GM18870 (cell line): ENCODE measurements around the gene CHRNA1.

ENCODE experiments used
- ATAC-seq: cut with Tn5 transposase; IDR thresholded peaks from one replicate; pipeline ENCODE4 v1.9.1; 2021; ENCODE audit warnings: moderate library complexity; ENCODE audit not compliant: unreplicated experiment

CHRNA1 gene

DNA sequence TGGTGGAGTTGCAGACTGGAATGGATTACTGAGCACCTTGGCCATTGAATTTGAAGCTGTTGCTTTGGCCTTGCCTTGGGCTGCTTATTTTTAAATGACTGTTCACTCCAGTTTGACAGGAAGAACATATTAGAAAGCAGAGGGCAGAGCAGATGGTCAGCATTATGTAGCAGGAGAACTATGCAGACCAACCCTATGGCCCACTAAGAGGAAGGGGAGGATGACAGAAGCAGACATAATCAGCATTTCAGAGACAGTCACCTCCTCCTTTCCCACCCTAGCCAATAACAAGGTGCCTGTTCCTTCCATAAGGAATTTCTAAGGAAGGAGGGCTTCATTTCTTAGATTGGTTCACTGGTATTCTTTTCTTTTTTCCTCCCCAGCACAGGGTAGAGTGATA is 2.4 kb downstream of the CHRNA1 start:
- no peak for ATAC-seq

DNA sequence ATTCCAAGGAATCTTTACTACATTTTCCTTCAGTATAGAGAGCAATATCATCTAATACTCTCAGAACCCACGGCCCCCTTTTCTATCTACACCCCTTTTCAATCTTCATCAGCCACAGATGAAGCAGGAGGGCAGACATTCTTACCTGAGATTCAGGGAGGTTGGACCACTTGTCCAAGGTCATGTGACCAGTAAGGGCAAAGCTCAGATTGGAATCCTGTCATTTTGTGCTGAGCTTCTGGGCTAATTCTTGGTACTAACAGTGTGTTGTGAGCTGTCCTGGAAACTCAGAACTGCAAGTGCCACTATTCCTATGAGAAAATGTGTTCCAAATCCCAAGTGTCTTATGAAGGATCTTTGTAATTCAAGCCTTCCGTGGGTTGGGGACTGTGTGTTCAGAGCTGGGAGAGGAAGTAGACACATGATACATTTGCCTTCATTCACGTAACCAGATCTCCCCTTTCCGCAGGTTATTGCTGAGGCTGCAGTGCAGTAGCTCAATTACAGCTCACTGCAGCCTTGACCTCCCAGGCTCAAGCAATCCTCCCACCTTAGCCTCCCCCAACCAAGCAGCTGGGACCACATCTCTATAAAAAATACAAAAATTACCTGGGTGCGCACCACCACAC is 3.3 kb downstream of the CHRNA1 start:
- no peak for ATAC-seq

DNA sequence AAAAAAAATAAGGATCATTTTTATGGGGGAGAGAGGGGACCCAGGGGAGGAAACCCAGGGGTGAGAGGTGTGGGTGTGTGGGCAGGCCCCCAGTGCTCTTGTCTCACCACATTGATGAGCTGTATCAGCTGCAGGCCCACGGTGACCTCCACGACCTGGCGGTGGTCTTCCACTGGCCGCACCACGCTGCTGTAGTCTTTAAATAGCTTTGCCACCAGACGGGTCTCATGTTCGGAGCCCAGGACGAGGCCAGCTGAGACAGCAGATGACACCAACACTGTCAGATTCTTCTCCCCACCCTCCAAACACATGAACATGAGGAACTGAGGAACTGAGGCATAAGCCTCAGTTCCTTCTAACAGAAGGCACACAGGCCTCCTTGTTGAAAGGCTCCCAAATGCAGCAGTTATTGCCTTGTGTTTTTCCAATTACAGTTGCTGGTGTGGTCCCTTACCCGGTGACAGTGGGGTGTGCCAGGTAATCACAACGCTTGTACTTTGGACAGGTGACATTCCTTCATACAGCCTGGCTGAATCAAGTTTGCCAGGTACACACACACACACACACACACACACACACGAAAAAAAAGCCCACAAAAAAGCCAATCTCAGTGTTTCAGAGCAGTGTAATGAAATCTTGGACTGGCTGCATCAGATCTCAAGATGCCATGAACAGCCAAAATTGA is 4.7 kb downstream of the CHRNA1 start:
- no peak for ATAC-seq

DNA sequence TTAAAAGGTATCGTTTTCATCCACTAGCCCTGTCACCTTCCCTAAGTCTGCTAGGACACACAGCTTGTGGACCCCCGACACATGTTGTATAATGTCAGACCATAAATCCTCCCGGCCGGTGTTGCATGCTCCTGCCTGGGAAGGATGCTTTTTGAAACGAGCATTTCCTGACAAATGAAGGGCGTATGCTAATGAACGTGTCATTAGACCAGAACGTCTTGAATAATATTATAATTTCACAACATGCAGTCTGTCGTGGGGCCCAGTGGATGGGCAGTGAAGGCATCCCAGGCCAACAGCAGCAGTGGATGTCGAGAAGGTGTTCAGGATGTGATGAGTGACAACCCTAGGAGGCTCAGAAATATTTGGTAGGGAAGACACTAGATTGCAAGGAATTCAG is 7.5 kb downstream of the CHRNA1 start:
- ATAC-seq, result no peak

DNA sequence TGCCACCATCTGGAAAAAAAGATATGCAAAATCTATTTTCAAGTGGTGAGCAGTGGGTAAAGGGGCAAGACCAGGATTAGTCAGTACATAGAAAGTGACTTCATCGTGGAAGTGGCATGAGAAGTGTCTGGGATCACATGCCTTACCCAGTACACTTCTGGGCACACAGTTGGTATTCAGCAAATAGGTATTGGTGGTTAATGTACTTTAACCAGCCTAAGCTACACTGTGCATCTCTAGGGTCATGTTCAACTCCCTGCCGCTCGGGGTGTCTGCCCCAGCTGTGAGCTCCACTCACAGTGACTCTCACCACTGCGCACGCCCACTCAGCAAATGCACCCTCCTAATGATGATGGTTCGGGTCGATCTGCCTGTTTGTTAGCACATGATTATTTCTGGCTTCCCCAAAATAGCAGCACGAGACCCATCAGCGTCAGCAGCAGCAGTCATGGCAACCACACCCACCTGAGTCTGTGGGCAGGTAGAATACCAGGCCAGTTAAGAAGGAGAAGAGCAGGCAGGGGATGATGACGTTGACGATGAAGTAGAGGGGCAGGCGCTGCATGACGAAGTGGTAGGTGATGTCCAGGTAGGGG is 11.1 kb downstream of the CHRNA1 start:
- peak; percentile 24 for ATAC-seq

DNA sequence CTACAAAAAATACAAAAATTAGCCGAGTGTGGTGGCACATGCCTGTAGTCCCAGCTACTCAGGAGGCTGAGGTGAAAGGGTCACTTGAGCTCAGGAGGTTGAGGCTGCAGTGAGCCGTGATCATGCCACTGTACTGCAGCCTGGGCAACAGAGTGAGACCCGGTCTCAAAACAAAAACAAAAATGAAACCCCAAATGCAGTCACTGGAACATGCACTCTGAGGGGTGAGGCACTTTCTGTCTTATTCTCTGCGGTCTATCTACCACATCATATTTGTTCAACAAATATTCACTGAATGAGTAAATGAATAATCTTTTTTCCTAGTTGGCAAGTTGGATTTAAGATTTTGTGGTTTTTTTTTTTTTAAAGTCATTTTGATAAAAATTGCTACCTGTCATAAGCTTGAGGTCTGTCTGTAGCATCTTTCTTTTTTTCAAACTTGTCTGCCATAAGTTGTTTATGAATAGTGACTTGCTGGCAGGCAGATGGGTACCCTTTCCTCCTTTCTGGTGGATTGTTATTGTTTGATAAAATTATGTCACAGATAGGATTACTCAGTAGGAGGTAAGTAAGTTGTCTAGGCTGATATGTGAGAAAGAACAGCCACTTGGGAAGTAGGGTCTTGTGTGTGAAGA is 11.8 kb downstream of the CHRNA1 start:
- peak; percentile 95 for ATAC-seq

DNA sequence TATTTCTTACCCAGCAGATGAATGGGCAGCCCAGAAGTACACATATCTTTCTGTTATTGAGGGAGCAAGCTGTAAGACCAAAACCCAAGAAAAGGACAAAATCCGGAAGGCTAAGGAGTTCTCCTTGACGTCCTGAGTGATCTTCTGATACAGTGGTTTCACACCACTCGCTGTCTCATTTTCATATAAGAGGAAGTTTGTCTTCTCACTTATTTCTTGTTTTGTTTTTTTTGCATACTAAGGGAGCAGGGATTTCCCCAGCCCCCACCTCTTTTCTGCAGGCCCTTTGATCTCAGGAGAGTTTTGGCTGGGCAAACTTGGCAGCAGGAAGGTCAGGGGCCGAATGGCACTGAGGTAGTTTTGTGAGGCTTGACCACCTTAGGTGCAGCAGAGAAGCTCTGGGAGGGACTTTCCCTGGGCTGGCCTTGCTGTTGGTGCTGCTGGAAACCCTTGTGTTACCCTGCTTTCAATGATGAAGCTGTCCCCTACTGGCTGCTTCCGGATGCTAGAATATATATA is 13.3 kb downstream of the CHRNA1 start:
- ATAC-seq, result peak; percentile 38

DNA sequence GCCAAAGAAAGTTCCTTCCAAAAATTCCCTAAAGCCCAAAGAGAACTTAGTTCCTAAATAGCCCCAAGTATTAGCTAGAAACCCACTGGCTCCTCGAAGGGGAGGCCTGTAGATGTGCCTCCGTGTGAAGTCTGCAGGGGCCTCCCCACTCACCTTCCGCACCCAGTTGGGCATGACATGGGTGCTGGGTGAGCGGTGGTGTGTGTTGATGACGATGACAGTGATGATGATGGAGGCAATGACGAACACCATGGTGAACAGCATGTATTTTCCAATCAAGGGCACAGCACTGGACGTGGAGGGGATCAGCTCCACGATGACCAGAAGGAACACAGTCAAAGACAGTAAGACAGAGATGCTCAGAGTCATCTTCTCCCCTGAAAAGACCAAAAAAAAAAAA is 14.5 kb downstream of the CHRNA1 start:
- no peak for ATAC-seq

DNA sequence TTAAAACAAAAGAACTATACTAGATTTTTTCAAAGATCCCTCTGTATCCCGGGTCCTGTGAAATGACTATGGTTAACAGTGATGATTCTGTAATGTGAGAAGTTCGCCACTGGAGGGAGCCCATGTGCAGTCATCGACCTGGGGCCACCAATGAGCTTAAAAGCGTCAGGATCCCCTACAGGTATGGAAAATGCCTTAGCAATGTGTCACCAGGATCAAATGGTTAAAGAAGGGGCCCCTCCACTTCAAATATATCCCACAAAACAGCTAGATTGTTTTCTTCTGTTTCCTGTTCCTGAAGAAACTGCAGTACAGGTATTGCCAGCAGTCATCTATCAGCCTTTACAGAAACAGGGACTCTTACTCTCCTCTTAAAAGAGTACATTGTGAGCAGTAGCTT is 15.3 kb downstream of the CHRNA1 start:
- no peak for ATAC-seq

DNA sequence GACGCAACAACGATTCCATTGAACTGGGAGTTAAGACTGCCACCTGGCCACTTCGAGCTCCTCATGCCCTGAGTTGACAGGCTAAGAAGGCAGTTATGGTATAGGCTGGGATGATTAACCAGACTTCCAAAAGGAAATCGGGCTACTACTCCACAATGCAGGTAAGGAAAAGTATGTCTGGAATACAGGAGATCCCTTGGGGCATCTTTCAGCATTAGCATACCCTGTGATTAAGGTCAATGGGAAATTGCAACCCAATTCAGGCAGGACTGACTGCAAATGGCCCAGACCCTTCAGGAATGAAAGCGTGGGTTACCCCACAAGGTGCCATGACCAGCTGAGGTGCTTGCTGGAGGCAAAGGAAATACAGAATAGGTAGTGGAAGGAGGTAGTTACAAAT is 19.1 kb downstream of the CHRNA1 start:
- no peak for ATAC-seq

DNA sequence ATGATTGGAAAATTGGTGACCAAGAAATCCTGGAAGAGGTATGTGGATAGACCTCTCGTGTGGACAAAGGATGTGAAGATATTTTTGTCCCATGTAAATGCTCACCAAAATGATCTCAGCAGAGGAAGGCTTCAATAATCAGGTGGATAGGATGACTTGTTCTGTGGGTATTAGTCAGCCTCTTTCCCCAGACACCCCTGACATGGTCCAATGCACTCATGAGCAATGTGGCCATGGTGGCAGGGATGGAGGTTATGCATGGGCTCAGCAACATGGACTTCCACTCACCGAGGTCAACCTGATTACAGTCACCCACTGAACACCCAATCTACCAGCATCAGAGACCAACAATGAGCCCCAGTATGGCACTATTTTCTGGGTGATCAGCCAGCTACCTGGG is 20.2 kb downstream of the CHRNA1 start:
- ATAC-seq, result no peak

DNA sequence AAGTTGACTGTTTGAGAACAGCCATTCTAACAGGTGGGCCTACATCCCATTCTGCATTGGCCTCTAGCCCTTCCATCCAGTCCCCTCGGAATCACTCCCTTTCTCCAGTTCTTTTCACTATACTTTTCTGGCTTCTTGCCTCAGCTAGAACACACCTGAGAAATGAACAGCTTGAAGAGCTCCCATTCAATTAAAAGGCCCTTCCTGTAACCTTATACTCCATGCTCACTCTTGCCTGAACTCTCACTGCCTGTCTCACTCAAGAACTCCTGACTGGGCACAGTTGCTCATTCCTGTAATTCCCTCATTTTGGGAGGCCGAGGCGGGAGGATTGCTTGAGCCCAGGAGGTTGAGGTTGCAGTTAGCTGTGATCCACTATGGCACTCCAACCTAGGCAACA is 23.6 kb downstream of the CHRNA1 start:
- ATAC-seq, result no peak

DNA sequence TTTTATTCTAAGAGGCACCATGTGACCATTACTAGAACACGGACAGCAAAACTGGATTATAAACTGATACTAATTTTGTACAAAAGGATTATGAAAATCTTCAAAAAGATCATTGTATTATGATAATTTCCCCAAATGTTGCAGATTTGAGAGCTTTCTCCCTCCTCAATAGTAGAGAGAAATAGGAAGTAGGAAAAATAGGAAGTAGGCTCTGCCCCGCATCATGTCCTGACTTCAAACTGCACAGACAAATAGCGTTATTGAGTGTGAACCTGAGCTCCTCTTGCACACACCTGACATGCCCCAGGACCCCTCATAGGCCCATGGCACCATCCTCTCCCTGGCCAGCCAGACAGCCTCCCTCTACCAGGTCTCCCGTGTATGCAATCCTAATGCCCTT is 25.4 kb downstream of the CHRNA1 start:
- ATAC-seq, result no peak

DNA sequence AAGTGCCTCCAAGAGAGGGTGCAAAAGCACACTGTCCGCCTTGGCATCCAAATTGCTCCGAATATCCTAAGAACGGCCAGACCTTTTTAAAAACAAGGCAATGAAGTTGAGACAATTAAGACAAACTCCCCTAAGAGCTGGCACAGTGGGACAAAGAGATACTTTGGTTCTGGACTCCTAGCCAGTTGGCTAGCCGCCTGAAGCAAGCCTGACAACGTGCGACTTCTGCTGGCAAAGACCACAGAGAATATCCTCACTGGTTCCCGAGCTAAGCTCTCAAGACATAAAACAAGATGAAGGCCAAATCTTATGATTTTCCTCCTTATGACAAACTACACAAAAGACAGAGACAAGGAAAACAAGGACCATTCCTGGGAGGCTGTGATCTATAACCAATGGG is 32.7 kb downstream of the CHRNA1 start:
- ATAC-seq, result no peak

DNA sequence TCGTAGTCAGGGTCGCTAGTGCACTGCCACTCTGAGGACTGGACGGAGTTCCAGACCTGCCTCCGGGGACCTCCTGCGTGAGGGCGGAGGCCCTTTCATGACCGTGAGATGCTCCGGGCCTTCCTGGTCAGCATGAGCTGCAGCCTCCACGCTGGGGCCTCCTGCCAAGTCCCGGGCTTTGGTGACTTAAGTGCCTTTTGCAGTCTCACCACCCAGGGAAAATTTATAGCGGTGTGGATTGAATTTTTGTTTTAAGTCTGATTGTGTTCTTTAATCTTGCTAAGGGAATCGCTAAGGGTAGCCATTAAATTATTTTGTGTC is 33.6 kb downstream of the CHRNA1 start:
- no peak for ATAC-seq

DNA sequence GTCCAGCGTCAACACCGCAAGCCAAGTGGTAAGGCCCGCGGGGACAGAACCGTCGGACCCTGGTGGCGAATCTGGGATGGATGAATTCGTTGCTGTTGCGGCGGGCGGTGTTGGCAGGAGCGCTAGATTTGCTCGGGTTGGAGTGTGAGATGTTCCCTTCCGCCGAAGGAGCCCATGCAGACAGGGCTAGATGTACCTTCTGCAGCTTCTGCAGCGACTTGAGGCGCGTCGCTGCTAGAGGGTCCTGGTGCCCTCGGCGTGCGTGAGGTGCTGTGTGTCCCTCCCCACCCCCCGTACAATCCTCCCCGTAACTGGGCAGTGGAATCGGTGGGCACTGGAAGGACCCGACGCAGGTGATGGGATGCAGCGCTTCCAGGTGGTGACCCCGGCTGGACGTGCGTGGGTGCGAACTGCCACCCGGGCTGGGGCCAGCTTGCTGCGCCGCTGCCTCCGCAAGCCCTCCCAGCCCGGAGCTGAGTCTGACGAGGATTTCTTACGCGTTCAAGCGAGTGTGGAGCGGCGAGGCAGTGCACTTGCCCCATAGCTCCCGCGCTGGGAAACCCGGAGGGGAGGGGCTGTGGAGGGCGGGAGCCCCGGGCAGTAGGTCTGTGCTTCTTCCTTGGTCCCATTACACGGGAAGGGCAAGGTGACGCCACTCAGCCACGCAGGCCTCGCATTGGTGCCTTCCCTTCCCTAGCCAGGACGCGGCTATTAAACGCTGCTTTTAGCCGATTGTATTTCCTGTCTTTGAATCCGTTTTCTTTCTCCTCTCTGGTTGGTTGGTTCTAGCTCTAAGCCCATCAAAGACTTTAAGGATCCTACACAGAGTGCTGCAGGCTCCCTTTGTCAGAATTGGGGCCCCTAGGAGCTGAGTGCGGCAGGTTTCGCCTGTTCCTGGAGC is 34.2 kb downstream of the CHRNA1 start:
- no peak for ATAC-seq

DNA sequence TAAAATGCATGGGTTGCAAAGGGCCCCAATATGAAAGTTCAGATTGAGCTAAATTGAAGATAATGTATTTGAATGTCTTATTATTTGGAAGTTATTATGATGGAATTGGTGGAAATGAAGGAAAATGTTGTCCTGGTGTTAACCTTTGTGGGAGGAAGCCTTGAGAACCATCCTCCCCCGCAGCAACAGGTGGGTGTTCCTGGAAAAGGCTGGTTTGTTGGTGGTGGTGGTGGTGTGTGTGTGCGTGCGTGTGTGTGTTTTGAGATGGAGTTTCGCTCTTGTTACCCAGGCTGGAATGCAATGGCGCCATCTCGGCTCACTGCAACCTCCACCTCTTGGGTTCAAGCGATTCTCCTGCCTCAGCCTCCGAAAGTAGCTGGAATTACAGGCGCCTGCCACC is 36.2 kb downstream of the CHRNA1 start:
- ATAC-seq, result no peak

DNA sequence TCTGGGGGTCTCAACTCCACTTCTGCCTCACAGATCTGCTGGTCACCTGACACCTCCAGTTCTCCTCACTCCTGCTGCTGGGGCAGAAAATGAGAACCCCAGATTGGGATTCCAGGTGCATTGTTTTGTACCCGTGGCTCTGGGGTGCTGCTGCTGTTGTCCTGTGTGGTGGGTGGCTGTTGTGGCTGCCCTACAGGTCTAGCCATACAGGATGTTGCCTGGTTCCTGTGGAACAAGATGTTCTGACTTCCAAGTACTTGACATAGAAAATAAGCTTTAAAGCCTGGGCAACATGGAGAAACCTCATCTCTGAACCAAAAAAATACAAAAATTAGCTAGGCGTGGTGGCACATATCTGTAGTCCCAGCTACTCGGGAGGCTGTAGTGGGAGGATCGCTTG is 38.1 kb downstream of the CHRNA1 start:
- ATAC-seq, result no peak

DNA sequence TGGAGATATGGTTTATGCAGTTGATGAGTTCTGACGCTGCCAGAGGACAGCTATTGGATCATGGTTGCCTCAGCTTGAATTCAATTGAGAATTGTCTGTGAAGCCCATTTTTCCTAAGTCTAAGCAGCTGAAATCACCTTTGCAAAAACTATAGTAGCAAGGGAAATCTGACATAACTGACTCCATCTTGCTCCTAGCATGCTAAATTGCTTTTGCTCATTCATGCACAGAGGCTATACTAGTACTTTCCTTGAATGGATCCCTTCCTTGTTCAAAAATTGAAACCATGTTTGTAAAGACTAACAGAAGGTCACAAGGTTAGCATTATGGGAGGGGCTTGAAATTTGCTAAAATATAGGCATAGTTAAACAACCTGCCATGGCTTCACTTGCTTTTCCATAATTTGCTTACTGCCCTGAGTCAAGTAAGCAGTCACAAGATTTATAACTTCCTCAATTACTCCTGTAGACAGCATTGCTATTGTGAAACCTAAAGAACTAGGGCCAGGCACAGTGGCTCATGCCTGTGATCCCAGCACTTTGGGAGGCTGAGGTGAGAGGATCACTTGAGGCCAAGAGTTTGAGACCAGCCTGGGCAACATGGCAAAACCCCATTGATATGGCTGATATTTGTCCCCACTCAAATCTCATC is 41.2 kb downstream of the CHRNA1 start:
- no peak for ATAC-seq

DNA sequence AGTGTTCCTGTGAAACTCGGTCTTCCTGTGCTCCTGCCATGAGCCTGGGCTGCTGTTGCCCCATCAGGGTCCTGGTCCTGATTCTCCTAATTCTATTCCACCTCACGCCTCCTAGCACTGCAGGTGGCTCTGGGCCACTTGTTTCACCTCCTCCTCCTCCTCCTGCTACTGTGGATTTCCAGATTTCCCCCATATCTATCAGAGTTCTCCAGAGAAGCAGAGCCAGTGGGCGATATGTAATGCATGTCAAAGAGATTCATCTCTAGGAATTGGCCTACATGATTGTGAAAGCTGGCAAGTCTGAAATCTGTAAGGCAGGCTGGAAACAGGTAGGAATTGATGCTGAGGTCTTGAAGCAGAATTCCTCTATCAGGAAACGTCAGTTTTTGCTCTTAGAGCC is 45.3 kb downstream of the CHRNA1 start:
- no peak for ATAC-seq

DNA sequence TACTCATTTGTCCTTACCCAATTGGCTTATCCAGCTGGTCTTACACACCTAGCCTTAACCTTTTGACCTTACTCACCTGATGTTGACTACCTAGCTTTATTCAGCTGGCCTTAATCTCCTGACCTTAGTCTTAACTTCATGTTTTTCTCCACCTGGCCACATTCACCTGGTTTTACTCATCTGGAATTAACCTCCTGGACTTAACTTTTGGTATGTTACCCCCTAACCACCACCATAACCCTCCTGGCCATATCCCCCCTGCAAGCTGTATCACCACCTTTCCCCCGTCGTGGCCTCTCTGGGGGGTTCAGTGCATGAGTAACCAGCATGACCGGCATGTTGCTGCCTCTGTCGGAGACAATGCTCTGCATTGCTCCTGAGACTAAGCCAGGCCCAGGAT is 45.7 kb downstream of the CHRNA1 start:
- no peak for ATAC-seq
